Body of pancreas (tissue), 4 donors: Measurements from ENCODE around the gene NEDD4L. TPM values are rescaled to one million over a fixed set of nuclear protein-coding genes. Genes with fewer than 3 reads are reported as not detected.

ENCODE experiments used
- ATAC-seq: fragments of 150-250 bp; one replicate; pipeline ENCODE4 v1.9.1; 2016
- DNase-seq, 4 donors: peaks; one replicate each; pipeline ENCODE4 v3.0.0-alpha.2; 2019
- H3K27ac ChIP-seq, 4 donors: fragments of 200-600 bp; sonication (generic); 1 replicate in 3 of 4; 2 replicates in 1 of 4; pipeline versions ENCODE4 v1.5.1 to v1.6.1; 2016 to 2019; ENCODE audit warnings: mild to moderate bottlenecking in 1 of 4, mixed read lengths in 1 of 4, moderate library complexity in 1 of 4
- H3K27me3 ChIP-seq, 2 donors: fragments of 200-600 bp; sonication (generic); one replicate each; pipeline ENCODE4 v1.6.0; 2016; ENCODE audit warnings: mild to moderate bottlenecking in 1 of 2
- H3K36me3 ChIP-seq, 2 donors: fragments of 200-600 bp; sonication (generic); replicated peaks in 1 of 2; 2 replicates each; pipeline ENCODE4 v1.5.1; 2016; ENCODE audit warnings: low read depth in 2 of 2; ENCODE audit not compliant: insufficient read depth in 1 of 2
- H3K4me1 ChIP-seq: fragments of 200-600 bp; sonication (generic); one replicate; pipeline ENCODE4 v1.6.0; 2016
- H3K4me3 ChIP-seq, 2 donors: fragments of 200-600 bp; sonication (generic); 1 replicate in 1 of 2; 2 replicates in 1 of 2; pipeline ENCODE4 v1.5.1; 2016 to 2019
- H3K9me3 ChIP-seq, 3 donors: fragments of 200-600 bp; sonication (generic); 1 replicate in 2 of 3; 2 replicates in 1 of 3; pipeline ENCODE4 v1.5.1; 2016
- CTCF ChIP-seq, 7 experiments: fragments of 450-650 bp in 4 of 7; fragments of 200-600 bp in 3 of 7; sonication (generic) in 3 of 7; IDR thresholded peaks; one replicate each; pipeline ENCODE4 v1.5.1; 2016 to 2019; ENCODE audit warnings: antibody characterized with exemption in 7 of 7
- POLR2A ChIP-seq, 3 donors: fragments of 450-650 bp; IDR thresholded peaks; one replicate each; pipeline ENCODE4 v1.6.1; 2016; ENCODE audit warnings: antibody characterized with exemption in 3 of 3, mild to moderate bottlenecking in 2 of 3
- WGBS, 2 donors: methylation state at CpG; one replicate each; pipeline ENCODE4 v1.1.5; 2017; 5-methylcytosine and 5-hydroxymethylcytosine counted together
- intact Hi-C: fragments of 100-400 bp; cut with DNase I; formaldehyde crosslinking; loops from one replicate; pipeline ENCODE4 v1.15.1; 2023
- total RNA-seq, 2 donors: library from RNA; depleted of rRNA; stranded (reverse); fragments of >200 nt; gene quantifications; one replicate each; pipeline ENCODE4 v1.1.0, GENCODE V29; 2016

Gene NEDD4L
- total RNA-seq, 2 donors from 2014 or later: 105 to 108 TPM

- peak in 3 of 4 donors; percentile 33 to 43 (median 37) for DNase-seq
- ATAC-seq: peak; percentile 3
- TF ChIP-seq CTCF (IDR thresholded peaks at IDR 0.05) (no peak), POLR2A (IDR thresholded peaks at IDR 0.05) (no peak)
- no peak overlapping the region for H3K4me3 ChIP-seq
- H3K27me3 ChIP-seq: no peaks in the 10 kb centered on the region
- WGBS, 2 donors: 56 to 61% methylated on average over 15 of the region's 15 CpGs
- H3K27ac ChIP-seq: peak overlapping the region; percentile 66 to 91 (median 88)
- intact Hi-C loops: no loop called here
- peaks cover 66% of the 10 kb centered on the region for H3K4me1 ChIP-seq
- peaks cover 0 to 2% of the 10 kb centered on the region in 2 donors for H3K36me3 ChIP-seq
- H3K9me3 ChIP-seq: no peaks in the 10 kb centered on the region
Measured at GRCh38 chr18:58315739-58316215, 271.8 kb downstream of the NEDD4L start.

- H3K27me3 ChIP-seq: no peaks in the 10 kb centered on the region
- 85 to 86% methylated on average over 16 of the region's 16 CpGs for WGBS, 2 donors
- no peak for DNase-seq
- peaks cover 0 to 2% of the 10 kb centered on the region in 2 donors for H3K36me3 ChIP-seq
- TF ChIP-seq CTCF (IDR thresholded peaks at IDR 0.05) (no peak), POLR2A (IDR thresholded peaks at IDR 0.05) (no peak)
- peak overlapping the region; percentile 7 to 91 (median 88) for H3K27ac ChIP-seq
- H3K4me1 ChIP-seq: peaks cover 64% of the 10 kb centered on the region
- no peak for ATAC-seq
- no peak overlapping the region for H3K4me3 ChIP-seq
- intact Hi-C loops: no loop called here
- no peaks in the 10 kb centered on the region for H3K9me3 ChIP-seq
Measured at GRCh38 chr18:58316396-58317342, 272.6 kb downstream of the NEDD4L start.

- DNase-seq (no peak), ATAC-seq (no peak)
- TF ChIP-seq POLR2A (IDR thresholded peaks at IDR 0.05): no peak
- no peak for TF ChIP-seq CTCF (IDR thresholded peaks at IDR 0.05)
- WGBS, 2 donors: 17 to 31% methylated on average over 2 of the region's 2 CpGs
- no peak overlapping the region for H3K4me3 ChIP-seq
- H3K9me3 ChIP-seq: no peaks in the 10 kb centered on the region
- no peaks in the 10 kb centered on the region for H3K27me3 ChIP-seq
- peaks cover 38% of the 10 kb centered on the region for H3K4me1 ChIP-seq
- H3K27ac ChIP-seq: no peak overlapping the region
- intact Hi-C loops: loop anchor here (10.0 kb wide), 3 partner anchors 135 to 285 kb away; no protein-coding TSS in a partner anchor
- H3K36me3 ChIP-seq: peaks cover 0 to 2% of the 10 kb centered on the region in 2 donors
Measured at GRCh38 chr18:58319719-58320118, 275.7 kb downstream of the NEDD4L start.

- Histone ChIP-seq H3K36me3 (peaks cover 2 to 5% of the 10 kb centered on the region in 2 donors), H3K9me3 (no peaks in the 10 kb centered on the region), H3K4me3 (no peak overlapping the region), H3K27ac (peak overlapping the region in 2 of 4 donors; percentile 57 to 64), H3K4me1 (peaks cover 26% of the 10 kb centered on the region), H3K27me3 (no peaks in the 10 kb centered on the region)
- intact Hi-C loops: loop anchor here (10.0 kb wide), 3 partner anchors 136 to 286 kb away; no protein-coding TSS in a partner anchor
- DNase-seq (no peak), ATAC-seq (no peak)
- WGBS, 2 donors: 61 to 76% methylated on average over 3 of the region's 3 CpGs
- TF ChIP-seq CTCF (IDR thresholded peaks at IDR 0.05) (no peak), POLR2A (IDR thresholded peaks at IDR 0.05) (no peak)
Measured at GRCh38 chr18:58320907-58321561, 277.0 kb downstream of the NEDD4L start.
